OCI-LY1 (cell line): ENCODE data around the gene NTSR1.

Experiments used
- H2AFZ ChIP-seq: fragments of 200-600 bp; sonication (generic), shearing (Covaris generic); 2 replicates; pipeline ENCODE4 v1.6.0; 2014; ENCODE audit warnings: antibody characterized with exemption, mild to moderate bottlenecking, low read length
- H3F3A ChIP-seq: fragments of 200-600 bp; sonication (generic), shearing (Covaris generic); 2 replicates; pipeline ENCODE4 v1.6.0; 2014; ENCODE audit warnings: mild to moderate bottlenecking, antibody characterized with exemption, low read length, moderate library complexity; ENCODE audit not compliant: insufficient read depth
- H3K27ac ChIP-seq: fragments of 200-600 bp; sonication (generic); 2 replicates; pipeline ENCODE4 v1.5.1; 2014; ENCODE audit warnings: low read length, mixed run types, mild to moderate bottlenecking, low read depth; ENCODE audit not compliant: poor library complexity, severe bottlenecking
- H3K27me3 ChIP-seq: fragments of 200-600 bp; sonication (generic); 2 replicates; pipeline ENCODE4 v1.6.0; 2014; ENCODE audit warnings: antibody characterized with exemption, mild to moderate bottlenecking, low read length, moderate library complexity; ENCODE audit not compliant: insufficient read depth
- H3K36me3 ChIP-seq: fragments of 200-600 bp; sonication (generic); 2 replicates; pipeline ENCODE4 v1.6.1; 2014; ENCODE audit warnings: mild to moderate bottlenecking, antibody characterized with exemption, low read length, moderate library complexity, mixed read lengths; ENCODE audit not compliant: insufficient read depth
- H3K4me1 ChIP-seq: fragments of 200-600 bp; sonication (generic); 2 replicates; pipeline ENCODE4 v1.5.1; 2014; ENCODE audit warnings: mild to moderate bottlenecking, low read length, moderate library complexity; ENCODE audit not compliant: insufficient read depth, severe bottlenecking
- H3K4me2 ChIP-seq: fragments of 200-600 bp; sonication (generic), shearing (Covaris generic); 2 replicates; pipeline ENCODE4 v1.6.1; 2014; ENCODE audit warnings: low read length
- H3K4me3 ChIP-seq: fragments of 200-600 bp; sonication (generic); 2 replicates; pipeline ENCODE4 v1.5.1; 2014; ENCODE audit warnings: low read length, low read depth, mild to moderate bottlenecking, mixed read lengths; ENCODE audit not compliant: poor library complexity, severe bottlenecking
- H3K79me2 ChIP-seq: fragments of 200-600 bp; shearing (Covaris generic); 2 replicates; pipeline ENCODE4 v1.6.1; 2016; ENCODE audit warnings: mixed run types, low read length, mixed read lengths; ENCODE audit not compliant: insufficient read depth
- H3K9ac ChIP-seq: fragments of 200-600 bp; sonication (generic), shearing (Covaris generic); 2 replicates; pipeline ENCODE4 v1.6.1; 2014; ENCODE audit warnings: mild to moderate bottlenecking, low read length, mixed read lengths
- H3K9me2 ChIP-seq: fragments of 200-600 bp; sonication (generic), shearing (Covaris generic); 2 replicates; pipeline ENCODE4 v1.6.1; 2014; ENCODE audit warnings: low read depth, mild to moderate bottlenecking, low read length, mixed read lengths
- H3K9me3 ChIP-seq: fragments of 200-600 bp; shearing (Covaris generic); 2 replicates; pipeline ENCODE4 v1.6.1; 2014; ENCODE audit warnings: low read length, mixed read lengths
- H4K20me1 ChIP-seq: fragments of 200-600 bp; sonication (generic), shearing (Covaris generic); 2 replicates; pipeline ENCODE4 v1.6.0; 2016; ENCODE audit warnings: mild to moderate bottlenecking, low read length; ENCODE audit not compliant: insufficient read depth
- EZH2 ChIP-seq: fragments of 200-600 bp; sonication (generic), shearing (Covaris generic); IDR thresholded peaks from 2 replicates; pipeline ENCODE4 v1.8.0; 2017; ENCODE audit warnings: borderline replicate concordance, mixed run types, mild to moderate bottlenecking, antibody characterized with exemption, low read length, moderate library complexity, mixed read lengths
- TF ChIP-seq, protein P1 (sequence below): fragments of 200-600 bp; sonication (generic), shearing (Covaris generic); IDR thresholded peaks from 2 replicates; pipeline ENCODE4 v1.5.1; 2017; ENCODE audit warnings: mild to moderate bottlenecking, antibody characterized with exemption, low read length, moderate library complexity, mixed read lengths

NTSR1 gene

DNA sequence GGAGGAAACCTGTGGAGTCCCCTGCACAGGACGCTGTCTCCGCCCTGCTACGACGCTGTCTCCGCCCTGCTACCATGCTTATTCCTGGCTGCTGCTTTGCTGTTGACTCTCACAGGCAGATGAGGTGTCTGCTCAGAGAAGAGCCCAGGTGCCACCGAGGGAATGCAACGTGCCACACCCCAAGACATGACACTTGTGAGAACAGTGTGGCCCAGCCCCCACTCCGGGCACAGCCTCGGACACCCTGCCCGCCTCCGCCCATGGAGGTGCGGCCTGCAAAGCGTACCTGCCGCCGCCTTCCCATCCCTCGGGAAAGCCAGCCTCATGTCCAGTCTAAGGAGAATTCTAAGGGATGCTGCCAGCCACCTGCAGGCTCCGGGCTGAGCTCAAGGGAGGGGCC is 72.1 kb downstream of the NTSR1 start:
- no peaks in the 10 kb centered on the region for H3K9me2 ChIP-seq
- no peak for TF ChIP-seq EZH2
- TF ChIP-seq, protein P1, sequence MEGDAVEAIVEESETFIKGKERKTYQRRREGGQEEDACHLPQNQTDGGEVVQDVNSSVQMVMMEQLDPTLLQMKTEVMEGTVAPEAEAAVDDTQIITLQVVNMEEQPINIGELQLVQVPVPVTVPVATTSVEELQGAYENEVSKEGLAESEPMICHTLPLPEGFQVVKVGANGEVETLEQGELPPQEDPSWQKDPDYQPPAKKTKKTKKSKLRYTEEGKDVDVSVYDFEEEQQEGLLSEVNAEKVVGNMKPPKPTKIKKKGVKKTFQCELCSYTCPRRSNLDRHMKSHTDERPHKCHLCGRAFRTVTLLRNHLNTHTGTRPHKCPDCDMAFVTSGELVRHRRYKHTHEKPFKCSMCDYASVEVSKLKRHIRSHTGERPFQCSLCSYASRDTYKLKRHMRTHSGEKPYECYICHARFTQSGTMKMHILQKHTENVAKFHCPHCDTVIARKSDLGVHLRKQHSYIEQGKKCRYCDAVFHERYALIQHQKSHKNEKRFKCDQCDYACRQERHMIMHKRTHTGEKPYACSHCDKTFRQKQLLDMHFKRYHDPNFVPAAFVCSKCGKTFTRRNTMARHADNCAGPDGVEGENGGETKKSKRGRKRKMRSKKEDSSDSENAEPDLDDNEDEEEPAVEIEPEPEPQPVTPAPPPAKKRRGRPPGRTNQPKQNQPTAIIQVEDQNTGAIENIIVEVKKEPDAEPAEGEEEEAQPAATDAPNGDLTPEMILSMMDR, result no peak
- H3K4me2 ChIP-seq, result no peak overlapping the region
- H3K36me3 ChIP-seq, result no peaks in the 10 kb centered on the region
- H3K4me3 ChIP-seq, result no peak overlapping the region
- H4K20me1 ChIP-seq, result no peaks in the 10 kb centered on the region
- no peak overlapping the region for H2AFZ ChIP-seq
- H3K79me2 ChIP-seq, result no peaks in the 10 kb centered on the region
- no peak overlapping the region for H3K27ac ChIP-seq
- H3K9ac ChIP-seq, result no peak overlapping the region
- H3F3A ChIP-seq, result no peaks in the 10 kb centered on the region
- no peaks in the 10 kb centered on the region for H3K27me3 ChIP-seq
- no peaks in the 10 kb centered on the region for H3K9me3 ChIP-seq
- peaks cover 8% of the 10 kb centered on the region for H3K4me1 ChIP-seq

DNA sequence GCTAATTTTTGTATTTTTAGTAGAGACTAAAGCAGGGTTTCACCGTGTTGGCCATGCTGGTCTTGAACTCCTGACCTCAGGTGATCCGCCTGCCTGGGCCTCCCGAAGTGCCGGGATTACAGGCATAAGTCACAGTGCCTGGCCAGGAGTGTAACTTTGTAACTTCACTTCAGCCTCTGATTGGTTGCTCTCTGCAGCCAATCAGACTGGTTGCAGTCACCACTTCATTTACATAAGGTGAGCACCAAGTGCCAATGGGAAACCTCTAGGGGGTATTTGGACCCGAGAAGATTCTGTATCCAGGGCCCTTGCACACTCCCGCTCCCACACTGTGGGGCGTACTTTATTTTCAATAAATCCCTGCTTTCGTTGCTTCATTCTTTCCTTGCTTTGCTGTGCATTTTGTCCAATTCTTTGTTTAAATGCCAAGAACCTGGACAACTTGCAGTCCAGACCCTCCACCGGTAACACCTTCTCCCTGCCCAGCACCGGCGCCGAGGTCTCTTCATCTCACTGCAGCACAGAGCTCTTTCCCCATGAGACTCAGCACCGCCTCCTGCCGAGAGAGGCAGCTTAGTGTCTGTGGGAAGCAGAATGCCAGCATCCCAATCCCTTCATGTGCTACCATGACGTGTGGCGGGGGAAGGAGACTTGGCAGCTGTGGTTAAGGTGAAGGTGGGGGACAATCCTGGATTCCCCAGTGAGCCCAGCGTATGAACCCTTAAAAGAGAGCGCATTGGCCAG is 73.7 kb downstream of the NTSR1 start:
- Histone ChIP-seq H2AFZ (no peak overlapping the region), H3K4me3 (no peak overlapping the region), H3K27ac (no peak overlapping the region), H3K9me3 (no peaks in the 10 kb centered on the region), H3K36me3 (no peaks in the 10 kb centered on the region), H3K27me3 (no peaks in the 10 kb centered on the region), H3K4me2 (no peak overlapping the region), H4K20me1 (no peaks in the 10 kb centered on the region), H3K9ac (no peak overlapping the region), H3K9me2 (no peaks in the 10 kb centered on the region), H3F3A (no peaks in the 10 kb centered on the region), H3K79me2 (no peaks in the 10 kb centered on the region), H3K4me1 (peaks cover under 1% of the 10 kb centered on the region)
- TF ChIP-seq, protein P1, result peak; percentile 41; the same call in 1 of the 2 replicates
- TF ChIP-seq EZH2, result no peak

- Histone ChIP-seq H3K9me2 (no peaks in the 10 kb centered on the region), H3K79me2 (no peaks in the 10 kb centered on the region), H3K27ac (no peak overlapping the region), H3K27me3 (no peaks in the 10 kb centered on the region), H3K9me3 (no peaks in the 10 kb centered on the region), H3K36me3 (no peaks in the 10 kb centered on the region), H2AFZ (no peak overlapping the region), H3K4me2 (no peak overlapping the region), H3K9ac (no peak overlapping the region), H3K4me3 (no peak overlapping the region), H4K20me1 (no peaks in the 10 kb centered on the region), H3F3A (no peaks in the 10 kb centered on the region), H3K4me1 (no peaks in the 10 kb centered on the region)
- no peak for TF ChIP-seq EZH2
- TF ChIP-seq, protein P1, result no peak
Observed at GRCh38 chr20:62782893-62783278, 74.2 kb downstream of the NTSR1 start.
